IMR-90 (cell line): ENCODE results near the gene MS4A4E. TPM values are rescaled to one million over a fixed set of nuclear protein-coding genes. Genes with fewer than 3 reads are reported as not detected.

Experiments used
- ATAC-seq: fragments of 200-7000 bp; cut with Tn5 transposase; 2 replicates; pipeline ENCODE4 v1.9.1; 2020; ENCODE audit warnings: low read depth, mild to moderate bottlenecking, moderate library complexity
- BruUV-seq: library from RNA; stranded (reverse); fragments of 400-500 nt; replicated peaks from 2 replicates; lab custom pipeline; 2021; lab: Mats Ljungman, UMichigan
- CTCF ChIA-PET: fragments of 300-600 bp; formaldehyde crosslinking; extraction: SDS; loops from one replicate; lab custom pipeline; 2021; ENCODE audit warnings: antibody characterized with exemption; lab: Yijun Ruan, JAX
- POLR2A ChIA-PET: fragments of 300-600 bp; sonication (Branson Sonifier 250); formaldehyde crosslinking; loops from one replicate; lab custom pipeline; 2022; ENCODE audit warnings: antibody characterized with exemption; ENCODE audit not compliant: unreplicated experiment; lab: Charles Lee
- DNase-seq: peaks from one replicate; pipeline ENCODE4 v3.0.0; 2013
- H2AFZ ChIP-seq: replicated peaks from 2 replicates; pipeline ENCODE3; 2013; ENCODE audit warnings: low read length, mild to moderate bottlenecking; ENCODE audit not compliant: poor library complexity
- H2AK5ac ChIP-seq: 2 replicates; pipeline ENCODE4 v1.6.1; 2013; ENCODE audit warnings: low read depth, low read length, inconsistent platforms
- H2AK9ac ChIP-seq: replicated peaks from 2 replicates; pipeline ENCODE3; 2013; ENCODE audit warnings: mild to moderate bottlenecking, low read depth, low read length, moderate library complexity; ENCODE audit not compliant: poor library complexity
- H2BK120ac ChIP-seq: 2 replicates; pipeline ENCODE4 v1.6.1; 2013; ENCODE audit warnings: low read depth, low read length, inconsistent platforms
- H2BK15ac ChIP-seq: 3 replicates; pipeline ENCODE4 v1.6.1; 2013; ENCODE audit warnings: low read depth, low read length, inconsistent platforms
- H2BK20ac ChIP-seq: 2 replicates; pipeline ENCODE4 v1.6.1; 2013; ENCODE audit warnings: low read depth, mild to moderate bottlenecking, inconsistent platforms, low read length, moderate library complexity
- H2BK5ac ChIP-seq: 2 replicates; pipeline ENCODE4 v1.6.1; 2013; ENCODE audit warnings: mild to moderate bottlenecking, low read depth, low read length, inconsistent platforms; ENCODE audit not compliant: poor library complexity, severe bottlenecking
- H3K14ac ChIP-seq: replicated peaks from 2 replicates; pipeline ENCODE4 v1.6.1; 2013; ENCODE audit warnings: low read depth, low read length, inconsistent platforms
- H3K18ac ChIP-seq: 2 replicates; pipeline ENCODE4 v1.6.1; 2013; ENCODE audit warnings: low read depth, low read length, control low read depth
- H3K23ac ChIP-seq: 2 replicates; pipeline ENCODE4 v1.6.1; 2013; ENCODE audit warnings: low read depth, low read length, inconsistent platforms
- H3K27ac ChIP-seq: 2 replicates; pipeline ENCODE4 v1.5.1; 2013; ENCODE audit warnings: mild to moderate bottlenecking, control low read depth, low read length; ENCODE audit not compliant: insufficient read depth
- H3K27me3 ChIP-seq: 2 replicates; pipeline ENCODE4 v1.6.1; 2013; ENCODE audit warnings: low read length; ENCODE audit not compliant: control insufficient read depth, insufficient read depth
- H3K36me3 ChIP-seq: 2 replicates; pipeline ENCODE4 v1.6.1; 2013; ENCODE audit warnings: low read length, mixed read lengths; ENCODE audit not compliant: control insufficient read depth, insufficient read depth
- H3K4ac ChIP-seq: 2 replicates; pipeline ENCODE4 v1.6.1; 2013; ENCODE audit warnings: low read depth, low read length, inconsistent platforms
- H3K4me1 ChIP-seq: 2 replicates; pipeline ENCODE4 v1.6.1; 2013; ENCODE audit warnings: low read length, mixed read lengths; ENCODE audit not compliant: control insufficient read depth, insufficient read depth
- H3K4me2 ChIP-seq: 2 replicates; pipeline ENCODE4 v1.6.1; 2013; ENCODE audit warnings: low read depth, mild to moderate bottlenecking, control low read depth, low read length, moderate library complexity
- H3K4me3 ChIP-seq: 2 replicates; pipeline ENCODE4 v1.5.1; 2013; ENCODE audit warnings: low read depth, mild to moderate bottlenecking, control low read depth, low read length, moderate library complexity; ENCODE audit not compliant: insufficient read depth
- H3K56ac ChIP-seq: 2 replicates; pipeline ENCODE4 v1.6.1; 2013; ENCODE audit warnings: low read length, inconsistent platforms; ENCODE audit not compliant: insufficient read depth; ENCODE audit errors: extremely low read depth
- H3K79me1 ChIP-seq, 2 experiments: 2 replicates each; pipeline ENCODE4 v1.6.1; 2013; ENCODE audit warnings: low read length in 2 of 2, inconsistent platforms in 1 of 2, low read depth in 1 of 2
- H3K9ac ChIP-seq: 2 replicates; pipeline ENCODE4 v1.6.1; 2013; ENCODE audit warnings: low read depth, low read length, control low read depth
- H3K9me1 ChIP-seq: 2 replicates; pipeline ENCODE4 v1.6.1; 2013; ENCODE audit warnings: low read length, inconsistent platforms; ENCODE audit not compliant: insufficient read depth
- H3K9me3 ChIP-seq: 2 replicates; pipeline ENCODE4 v1.6.1; 2013; ENCODE audit warnings: low read length; ENCODE audit not compliant: control insufficient read depth, insufficient read depth
- H4K20me1 ChIP-seq: 2 replicates; pipeline ENCODE4 v1.6.1; 2013; ENCODE audit warnings: low read length, inconsistent platforms; ENCODE audit not compliant: insufficient read depth
- H4K5ac ChIP-seq: 2 replicates; pipeline ENCODE4 v1.6.1; 2013; ENCODE audit warnings: mild to moderate bottlenecking, low read depth, low read length, control low read depth
- H4K8ac ChIP-seq, 2 experiments: 2 replicates each; pipeline ENCODE4 v1.6.1; 2013; ENCODE audit warnings: low read depth in 2 of 2, low read length in 2 of 2, control low read depth in 1 of 2, inconsistent platforms in 1 of 2
- H4K91ac ChIP-seq: 2 replicates; pipeline ENCODE4 v1.6.1; 2013; ENCODE audit warnings: low read depth, low read length, inconsistent platforms; ENCODE audit not compliant: insufficient read depth
- CEBPB ChIP-seq: IDR thresholded peaks from 2 replicates; pipeline ENCODE4 v1.6.1; 2012; ENCODE audit warnings: low read depth, low read length, improper control_type of control experiment
- CHD1 ChIP-seq: IDR thresholded peaks from 2 replicates; pipeline ENCODE4 v1.6.1; 2012; ENCODE audit warnings: low read depth, low read length, improper control_type of control experiment
- MAFK ChIP-seq: IDR thresholded peaks from 2 replicates; pipeline ENCODE4 v1.6.1; 2012; ENCODE audit warnings: low read depth, low read length, improper control_type of control experiment
- MAZ ChIP-seq: IDR thresholded peaks from 2 replicates; pipeline ENCODE4 v1.6.1; 2012; ENCODE audit warnings: low read depth, mild to moderate bottlenecking, low read length, improper control_type of control experiment, moderate library complexity, borderline replicate concordance
- NFE2L2 ChIP-seq: fragments of 150-350 bp; IDR thresholded peaks from 2 replicates; pipeline ENCODE4 v1.6.1; 2016; ENCODE audit warnings: low read depth, mild to moderate bottlenecking, low read length
- POLR2A ChIP-seq: IDR thresholded peaks from 2 replicates; pipeline ENCODE4 v1.6.1; 2012; ENCODE audit warnings: mild to moderate bottlenecking, low read depth, low read length
- RAD21 ChIP-seq: IDR thresholded peaks from 2 replicates; pipeline ENCODE4 v1.6.1; 2012; ENCODE audit warnings: low read length, improper control_type of control experiment
- RCOR1 ChIP-seq: IDR thresholded peaks from 2 replicates; pipeline ENCODE4 v1.6.1; 2012; ENCODE audit warnings: mild to moderate bottlenecking, low read length, improper control_type of control experiment; ENCODE audit not compliant: insufficient replicate concordance
- RFX5 ChIP-seq: IDR thresholded peaks from 2 replicates; pipeline ENCODE4 v1.8.0; 2012; ENCODE audit warnings: low read depth, mild to moderate bottlenecking, low read length, moderate library complexity
- SMC3 ChIP-seq: fragments of 150-350 bp; IDR thresholded peaks from 2 replicates; pipeline ENCODE4 v1.6.1; 2016; ENCODE audit warnings: low read depth, mild to moderate bottlenecking, antibody characterized with exemption, low read length, moderate library complexity
- WGBS, 2 experiments: methylation state at CpG; one replicate each; pipeline versions ENCODE4 v1.1.5 to v1.1.7; 2013; ENCODE audit warnings: missing lambda C conversion rate in 2 of 2; ENCODE audit not compliant: insufficient read length in 1 of 2; ENCODE audit errors: extremely low coverage in 2 of 2; 5-methylcytosine and 5-hydroxymethylcytosine counted together
- dilution Hi-C: fragments of 300-500 bp; cut with HindIII; formaldehyde crosslinking; loops from one replicate; pipeline ENCODE4 v1.14.3; 2018; ENCODE audit warnings: low sequenced_read_pairs; ENCODE audit not compliant: unreplicated experiment
- in situ Hi-C: fragments of 300-500 bp; cut with MboI; formaldehyde crosslinking; loops from 3 replicates; pipeline ENCODE4 v1.14.3; 2019; ENCODE audit warnings: low sequenced_read_pairs, inconsistent platforms, mixed read lengths
- intact Hi-C: fragments of 100-400 bp; cut with micrococcal nuclease; formaldehyde crosslinking; loops from 2 replicates; pipeline ENCODE4 v1.10.0; 2022
- polyA plus RNA-seq, 3 experiments: library from polyadenylated mRNA; depleted of rRNA; stranded (reverse); fragments of >200 nt; gene quantifications; 2 replicates each; pipeline ENCODE4 v1.2.3, GENCODE V29; 2012; ENCODE audit warnings: low replicate concordance in 1 of 3
- total RNA-seq: library from RNA; depleted of rRNA; stranded (reverse); fragments of >200 nt; gene quantifications from 2 replicates; pipeline ENCODE4 v1.2.3, GENCODE V29; 2012
- TF ChIP-seq, protein P1 (sequence below): fragments of 150-350 bp; IDR thresholded peaks from 2 replicates; pipeline ENCODE4 v1.6.1; 2016; ENCODE audit warnings: low read depth, mild to moderate bottlenecking, low read length, moderate library complexity, borderline replicate concordance
- TF ChIP-seq, protein P2 (sequence below): conservative IDR thresholded peaks from 2 replicates; pipeline ENCODE4 v1.5.1; 2012; ENCODE audit warnings: mild to moderate bottlenecking, low read depth, low read length, improper control_type of control experiment
- TF ChIP-seq, protein P3 (sequence below): fragments of 150-350 bp; IDR thresholded peaks from 2 replicates; pipeline ENCODE4 v1.6.1; 2017; ENCODE audit warnings: mild to moderate bottlenecking, antibody characterized with exemption, low read length, low read depth

MS4A4E gene
- total and polyA plus RNA-seq, 2 of the 4 experiments (the other 2 are of a cell fraction): not detected

DNA sequence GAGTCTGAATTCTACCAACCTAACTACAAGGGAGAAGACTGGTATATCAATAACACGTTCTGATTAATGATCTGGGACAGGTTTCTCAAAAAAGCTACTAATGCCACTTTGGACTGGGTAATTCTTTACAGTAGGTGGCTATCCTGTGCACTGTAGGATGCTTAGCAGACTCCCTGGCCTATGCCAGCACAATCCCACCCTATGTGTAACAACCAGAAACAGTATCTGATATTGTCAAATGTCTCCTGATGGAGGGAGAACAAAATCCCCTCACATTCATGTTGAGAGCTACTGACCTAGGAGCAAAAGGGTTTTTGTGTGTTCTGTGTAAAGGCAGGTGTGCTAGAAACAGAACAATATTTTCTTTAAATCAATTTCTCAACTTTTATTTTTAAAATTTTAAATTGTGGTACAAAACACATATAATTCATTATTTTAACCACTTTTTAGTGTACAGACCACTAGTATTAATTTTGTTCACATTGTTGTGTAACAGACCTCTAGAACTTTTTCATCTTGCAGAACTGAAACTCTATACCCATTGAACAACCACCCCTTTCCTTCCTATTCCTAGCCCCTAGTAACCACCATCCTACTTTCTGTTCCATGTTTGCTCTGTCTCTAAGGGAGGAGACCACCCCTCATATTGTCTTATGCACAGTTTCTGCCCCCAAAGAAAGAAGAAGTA lies 58.0 kb downstream of the MS4A4E start:
- Histone ChIP-seq H3K27me3 (no peaks in the 10 kb centered on the region), H2AK9ac (no peak overlapping the region), H3K9ac (no peak overlapping the region), H3K36me3 (no peaks in the 10 kb centered on the region), H3K79me1 (no peaks in the 10 kb centered on the region), H4K8ac (no peak overlapping the region), H3K9me1 (no peaks in the 10 kb centered on the region), H3K9me3 (peaks cover 2% of the 10 kb centered on the region; the same call in 1 of the 2 replicates), H2BK120ac (no peak overlapping the region), H3K27ac (no peak overlapping the region), H2BK15ac (no peak overlapping the region), H3K14ac (no peak overlapping the region), H4K5ac (no peak overlapping the region), H2AFZ (no peak overlapping the region), H3K4me3 (no peak overlapping the region), H3K23ac (no peak overlapping the region), H3K4me1 (no peaks in the 10 kb centered on the region), H2BK5ac (no peak overlapping the region), H3K56ac (no peak overlapping the region), H2BK20ac (no peak overlapping the region), H3K4ac (no peak overlapping the region), H4K91ac (no peak overlapping the region), H3K4me2 (no peak overlapping the region), H3K18ac (no peak overlapping the region), H4K20me1 (no peaks in the 10 kb centered on the region), H2AK5ac (no peak overlapping the region)
- ChIA-PET CTCF (no interaction called here), POLR2A (no interaction called here)
- no peak for DNase-seq
- in situ Hi-C loops (loop anchor here (25.0 kb wide), 1 partner anchor 348 kb away; the partner anchor contains the start of gene CBLIF), intact Hi-C loops (no loop called here), dilution Hi-C loops (no loop called here)
- TF ChIP-seq MAZ: no peak
- TF ChIP-seq, protein P1, sequence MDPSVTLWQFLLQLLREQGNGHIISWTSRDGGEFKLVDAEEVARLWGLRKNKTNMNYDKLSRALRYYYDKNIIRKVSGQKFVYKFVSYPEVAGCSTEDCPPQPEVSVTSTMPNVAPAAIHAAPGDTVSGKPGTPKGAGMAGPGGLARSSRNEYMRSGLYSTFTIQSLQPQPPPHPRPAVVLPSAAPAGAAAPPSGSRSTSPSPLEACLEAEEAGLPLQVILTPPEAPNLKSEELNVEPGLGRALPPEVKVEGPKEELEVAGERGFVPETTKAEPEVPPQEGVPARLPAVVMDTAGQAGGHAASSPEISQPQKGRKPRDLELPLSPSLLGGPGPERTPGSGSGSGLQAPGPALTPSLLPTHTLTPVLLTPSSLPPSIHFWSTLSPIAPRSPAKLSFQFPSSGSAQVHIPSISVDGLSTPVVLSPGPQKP: no peak
- TF ChIP-seq, protein P2, sequence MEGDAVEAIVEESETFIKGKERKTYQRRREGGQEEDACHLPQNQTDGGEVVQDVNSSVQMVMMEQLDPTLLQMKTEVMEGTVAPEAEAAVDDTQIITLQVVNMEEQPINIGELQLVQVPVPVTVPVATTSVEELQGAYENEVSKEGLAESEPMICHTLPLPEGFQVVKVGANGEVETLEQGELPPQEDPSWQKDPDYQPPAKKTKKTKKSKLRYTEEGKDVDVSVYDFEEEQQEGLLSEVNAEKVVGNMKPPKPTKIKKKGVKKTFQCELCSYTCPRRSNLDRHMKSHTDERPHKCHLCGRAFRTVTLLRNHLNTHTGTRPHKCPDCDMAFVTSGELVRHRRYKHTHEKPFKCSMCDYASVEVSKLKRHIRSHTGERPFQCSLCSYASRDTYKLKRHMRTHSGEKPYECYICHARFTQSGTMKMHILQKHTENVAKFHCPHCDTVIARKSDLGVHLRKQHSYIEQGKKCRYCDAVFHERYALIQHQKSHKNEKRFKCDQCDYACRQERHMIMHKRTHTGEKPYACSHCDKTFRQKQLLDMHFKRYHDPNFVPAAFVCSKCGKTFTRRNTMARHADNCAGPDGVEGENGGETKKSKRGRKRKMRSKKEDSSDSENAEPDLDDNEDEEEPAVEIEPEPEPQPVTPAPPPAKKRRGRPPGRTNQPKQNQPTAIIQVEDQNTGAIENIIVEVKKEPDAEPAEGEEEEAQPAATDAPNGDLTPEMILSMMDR: no peak
- no peak for TF ChIP-seq MAFK
- TF ChIP-seq CEBPB: no peak
- TF ChIP-seq CHD1: no peak
- TF ChIP-seq SMC3: no peak
- no peak for TF ChIP-seq POLR2A
- no peak for TF ChIP-seq RAD21
- TF ChIP-seq, protein P3, sequence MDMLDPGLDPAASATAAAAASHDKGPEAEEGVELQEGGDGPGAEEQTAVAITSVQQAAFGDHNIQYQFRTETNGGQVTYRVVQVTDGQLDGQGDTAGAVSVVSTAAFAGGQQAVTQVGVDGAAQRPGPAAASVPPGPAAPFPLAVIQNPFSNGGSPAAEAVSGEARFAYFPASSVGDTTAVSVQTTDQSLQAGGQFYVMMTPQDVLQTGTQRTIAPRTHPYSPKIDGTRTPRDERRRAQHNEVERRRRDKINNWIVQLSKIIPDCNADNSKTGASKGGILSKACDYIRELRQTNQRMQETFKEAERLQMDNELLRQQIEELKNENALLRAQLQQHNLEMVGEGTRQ: no peak
- TF ChIP-seq NFE2L2: no peak
- no peak for TF ChIP-seq RFX5
- no peak for TF ChIP-seq RCOR1
- BruUV-seq: no TSS peak
- ATAC-seq: no peak
- no CpG with 5 or more reads among the region's 1 CpG for WGBS, 2 experiments
